B cell (primary cell): ENCODE data around the gene PFDN2. TPM values are rescaled to one million over a fixed set of nuclear protein-coding genes. Genes with fewer than 3 reads are reported as not detected.
A peak's percentile ranks its signal among the peaks of the same experiment; 100 is the strongest.

ENCODE experiments used
- ATAC-seq: fragments of 200-7000 bp; cut with Tn5 transposase; one replicate; pipeline ENCODE4 v1.10.0; 2021; ENCODE audit warnings: low read depth, mild to moderate bottlenecking, moderate number of reproducible peaks, moderate library complexity
- CTCF ChIA-PET: fragments of 350-600 bp; sonication (Branson Sonifier 250); formaldehyde crosslinking; loops from one replicate; lab custom pipeline; 2021; ENCODE audit warnings: antibody characterized with exemption, inconsistent platforms; lab: Charles Lee
- POLR2A ChIA-PET: fragments of 350-600 bp; sonication (Branson Sonifier 250); formaldehyde crosslinking; loops from one replicate; lab custom pipeline; 2021; ENCODE audit warnings: antibody characterized with exemption; lab: Charles Lee
- DNase-seq: peaks from one replicate; pipeline ENCODE4 v3.0.0; 2013
- H2AFZ ChIP-seq: 2 replicates; pipeline ENCODE4 v1.6.1; 2012; ENCODE audit warnings: mild to moderate bottlenecking, low read depth, low read length; ENCODE audit not compliant: insufficient read depth, poor library complexity, severe bottlenecking
- H3K27ac ChIP-seq, 2 donors: 1 replicate in 1 of 2; 2 replicates in 1 of 2; pipeline ENCODE4 v1.5.1; 2012 to 2013; ENCODE audit warnings: low read length in 2 of 2, mild to moderate bottlenecking in 2 of 2, moderate library complexity in 1 of 2
- H3K27me3 ChIP-seq, 4 experiments: fragments of 200-600 bp in 1 of 4; sonication (generic) in 1 of 4; replicated peaks in 1 of 4; 1 replicate in 2 of 4; 2 replicates in 2 of 4; pipeline versions ENCODE4 v1.6.1 to v1.7.0; 2013 to 2016; ENCODE audit warnings: low read length in 3 of 4, mild to moderate bottlenecking in 2 of 4, mixed read lengths in 1 of 4, moderate library complexity in 1 of 4; ENCODE audit not compliant: insufficient read depth in 4 of 4, control insufficient read depth in 3 of 4; ENCODE audit errors: control extremely low read depth in 1 of 4
- H3K36me3 ChIP-seq, 2 experiments: replicated peaks in 1 of 2; 1 replicate in 1 of 2; 2 replicates in 1 of 2; pipeline versions ENCODE4 v1.6.1 to v1.7.1; 2013; ENCODE audit warnings: low read length in 1 of 2; ENCODE audit not compliant: insufficient read depth in 2 of 2, control insufficient read depth in 1 of 2; ENCODE audit errors: control extremely low read depth in 1 of 2, extremely low read depth in 1 of 2
- H3K4me1 ChIP-seq, 2 donors: fragments of 200-600 bp in 1 of 2; sonication (generic) in 1 of 2; 1 replicate in 1 of 2; 2 replicates in 1 of 2; pipeline versions ENCODE4 v1.5.1 to v1.6.1; 2013 to 2017; ENCODE audit warnings: low read length in 2 of 2; ENCODE audit not compliant: control insufficient read depth in 2 of 2, insufficient read depth in 2 of 2
- H3K4me2 ChIP-seq: replicated peaks from 2 replicates; pipeline ENCODE3; 2012; ENCODE audit warnings: mild to moderate bottlenecking, low read depth, low read length; ENCODE audit not compliant: poor library complexity, severe bottlenecking
- H3K4me3 ChIP-seq, 5 experiments: fragments of 200-600 bp in 1 of 5; sonication (generic) in 1 of 5; 1 replicate in 3 of 5; 2 replicates in 2 of 5; pipeline versions ENCODE4 v1.5.1 to v1.7.0; 2011 to 2016; ENCODE audit warnings: low read length in 4 of 5, mild to moderate bottlenecking in 4 of 5, low read depth in 2 of 5, control low read depth in 1 of 5, moderate library complexity in 1 of 5; ENCODE audit not compliant: insufficient read depth in 1 of 5; ENCODE audit errors: control extremely low read depth in 1 of 5, extremely low read depth in 1 of 5
- H3K79me2 ChIP-seq: fragments of 200-600 bp; sonication (generic); one replicate; pipeline ENCODE4 v1.6.0; 2016; ENCODE audit warnings: low read length; ENCODE audit not compliant: control insufficient read depth, insufficient read depth
- H3K9ac ChIP-seq: fragments of 200-600 bp; sonication (generic); 2 replicates; pipeline ENCODE4 v1.6.1; 2017; ENCODE audit warnings: mild to moderate bottlenecking, low read length, moderate library complexity
- H3K9me3 ChIP-seq, 3 donors: one replicate each; pipeline versions ENCODE4 v1.6.1 to v1.7.1; 2013; ENCODE audit warnings: low read length in 2 of 3; ENCODE audit not compliant: control insufficient read depth in 2 of 3, insufficient read depth in 1 of 3; ENCODE audit errors: control extremely low read depth in 1 of 3
- H4K20me1 ChIP-seq: 2 replicates; pipeline ENCODE4 v1.6.0; 2012; ENCODE audit warnings: mild to moderate bottlenecking, low read length; ENCODE audit not compliant: insufficient read depth, control insufficient read depth, poor library complexity, severe bottlenecking
- H3K27ac Mint-ChIP-seq: one replicate; pipeline ENCODE4 v1.8.0; 2021; ENCODE audit warnings: mixed read lengths
- H3K27me3 Mint-ChIP-seq: one replicate; pipeline ENCODE4 v1.8.0; 2021; ENCODE audit warnings: mixed read lengths
- H3K4me1 Mint-ChIP-seq: one replicate; pipeline ENCODE4 v1.8.0; 2021; ENCODE audit warnings: mixed read lengths
- H3K4me3 Mint-ChIP-seq: one replicate; pipeline ENCODE4 v1.8.0; 2021; ENCODE audit warnings: mixed read lengths
- H3K9me3 Mint-ChIP-seq: one replicate; pipeline ENCODE4 v1.8.0; 2022; ENCODE audit warnings: mixed read lengths; ENCODE audit not compliant: insufficient read depth
- WGBS: methylation state at CpG from one replicate; pipeline ENCODE4 v1.1.5; 2013; ENCODE audit warnings: missing lambda C conversion rate; ENCODE audit not compliant: insufficient coverage; 5-methylcytosine and 5-hydroxymethylcytosine counted together
- intact Hi-C: fragments of 100-400 bp; cut with micrococcal nuclease; formaldehyde crosslinking; loops from one replicate; pipeline ENCODE4 v1.10.0; 2022
- polyA plus RNA-seq: library from polyadenylated mRNA; depleted of rRNA; stranded (reverse); fragments of >200 nt; gene quantifications from 2 replicates; pipeline ENCODE4 v1.2.3, GENCODE V29; 2012
- total RNA-seq, 2 donors: library from RNA; stranded (reverse); fragments of 120-200 nt in 1 of 2; gene quantifications; 1 replicate in 1 of 2; 2 replicates in 1 of 2; pipeline versions ENCODE4 v1.2.3 to v1.2.4, GENCODE V29; 2013 to 2022
- TF ChIP-seq, protein P1 (sequence below): fragments of 200-600 bp; IDR thresholded peaks from one replicate; pipeline ENCODE4 v1.8.0; 2022; ENCODE audit warnings: antibody characterized with exemption, mild to moderate bottlenecking

Gene PFDN2
- total and polyA plus RNA-seq, 2 donors (not counting 1 experiment from before 2014, with no cell fraction given) = 29.9 to 43.2 TPM

DNA sequence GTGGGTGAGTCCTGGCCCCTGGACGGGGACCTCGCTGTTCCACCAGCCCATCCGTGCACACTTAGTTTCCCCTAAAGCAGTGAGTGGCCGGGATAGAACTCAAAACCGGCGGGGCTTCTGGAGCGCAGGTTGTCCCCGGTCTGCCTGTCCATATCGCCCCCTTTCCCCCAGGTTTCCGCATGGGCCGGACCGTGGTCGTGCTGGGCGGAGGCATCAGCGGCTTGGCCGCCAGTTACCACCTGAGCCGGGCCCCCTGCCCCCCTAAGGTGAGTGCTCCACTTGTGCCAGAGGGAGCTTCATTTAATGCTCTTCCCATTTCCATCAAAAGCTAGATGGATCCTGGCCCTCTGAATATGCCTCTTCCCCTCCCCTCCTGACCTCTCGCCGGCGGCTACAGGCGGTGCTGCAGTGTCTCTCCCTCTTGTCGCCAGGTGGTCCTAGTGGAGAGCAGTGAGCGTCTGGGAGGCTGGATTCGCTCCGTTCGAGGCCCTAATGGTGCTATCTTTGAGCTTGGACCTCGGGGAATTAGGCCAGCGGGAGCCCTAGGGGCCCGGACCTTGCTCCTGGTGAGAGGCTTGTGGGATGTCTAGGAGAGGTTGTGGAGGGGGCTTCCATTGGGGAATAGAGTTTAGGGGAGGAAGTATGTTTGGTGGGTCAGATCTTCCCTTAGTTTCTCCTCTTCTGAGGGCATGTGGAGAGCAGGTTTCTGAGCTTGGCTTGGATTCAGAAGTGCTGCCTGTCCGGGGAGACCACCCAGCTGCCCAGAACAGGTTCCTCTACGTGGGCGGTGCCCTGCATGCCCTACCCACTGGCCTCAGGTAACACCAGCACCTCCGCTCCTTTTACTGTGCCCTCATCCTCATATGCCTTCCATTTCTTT, 49.1 kb upstream of the PFDN2 start:
- Histone ChIP-seq H3K79me2 (peaks cover 11% of the 10 kb centered on the region), H3K4me2 (peak overlapping the region; percentile 95), H3K27me3 (no peaks in the 10 kb centered on the region), H3K27ac (peak overlapping the region; percentile 89 to 92), H2AFZ (peak overlapping the region; percentile 95), H3K36me3 (peaks cover 0 to 47% of the 10 kb centered on the region in 2 experiments), H3K9me3 (no peaks in the 10 kb centered on the region), H3K9ac (peak overlapping the region; percentile 78), H3K4me1 (peaks cover 14 to 22% of the 10 kb centered on the region in 2 donors), H4K20me1 (peaks cover under 1% of the 10 kb centered on the region), H3K4me3 (peak overlapping the region; percentile 48 to 82 (median 69))
- peak overlapping the region; percentile 91 for H3K4me3 Mint-ChIP-seq
- POLR2A ChIA-PET = interaction anchor here (0.5 to 2.2 kb wide), 11 partner anchors 9 to 177 kb away, joined by 3 to 12 read pairs (median 4); partner anchors contain the start of genes B4GALT3, UFC1 and USF1
- peaks cover 40% of the 10 kb centered on the region for H3K4me1 Mint-ChIP-seq
- no peak for ATAC-seq
- intact Hi-C loops = loop anchor here (1.0 to 2.0 kb wide), 7 partner anchors 10 to 58 kb away; partner anchors contain the start of genes B4GALT3, DEDD, NDUFS2 and NIT1
- no peaks in the 10 kb centered on the region for H3K27me3 Mint-ChIP-seq
- CTCF ChIA-PET = interaction anchor here (0.6 to 4.8 kb wide), 28 partner anchors 9 to 216 kb away, joined by 3 to 47 read pairs (median 6); partner anchors contain the start of genes ADAMTS4, B4GALT3, DEDD and NDUFS2
- WGBS = 15% methylated on average over 29 of the region's 33 CpGs
- peak overlapping the region; percentile 99 for H3K27ac Mint-ChIP-seq
- no peaks in the 10 kb centered on the region for H3K9me3 Mint-ChIP-seq
- TF ChIP-seq, protein P1, sequence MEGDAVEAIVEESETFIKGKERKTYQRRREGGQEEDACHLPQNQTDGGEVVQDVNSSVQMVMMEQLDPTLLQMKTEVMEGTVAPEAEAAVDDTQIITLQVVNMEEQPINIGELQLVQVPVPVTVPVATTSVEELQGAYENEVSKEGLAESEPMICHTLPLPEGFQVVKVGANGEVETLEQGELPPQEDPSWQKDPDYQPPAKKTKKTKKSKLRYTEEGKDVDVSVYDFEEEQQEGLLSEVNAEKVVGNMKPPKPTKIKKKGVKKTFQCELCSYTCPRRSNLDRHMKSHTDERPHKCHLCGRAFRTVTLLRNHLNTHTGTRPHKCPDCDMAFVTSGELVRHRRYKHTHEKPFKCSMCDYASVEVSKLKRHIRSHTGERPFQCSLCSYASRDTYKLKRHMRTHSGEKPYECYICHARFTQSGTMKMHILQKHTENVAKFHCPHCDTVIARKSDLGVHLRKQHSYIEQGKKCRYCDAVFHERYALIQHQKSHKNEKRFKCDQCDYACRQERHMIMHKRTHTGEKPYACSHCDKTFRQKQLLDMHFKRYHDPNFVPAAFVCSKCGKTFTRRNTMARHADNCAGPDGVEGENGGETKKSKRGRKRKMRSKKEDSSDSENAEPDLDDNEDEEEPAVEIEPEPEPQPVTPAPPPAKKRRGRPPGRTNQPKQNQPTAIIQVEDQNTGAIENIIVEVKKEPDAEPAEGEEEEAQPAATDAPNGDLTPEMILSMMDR = no peak
- no peak for DNase-seq
